ENCODE measurements around the gene UNC93B1.
"Not testable (repeated sequence)": the region's sequence is repeated elsewhere in the genome, so short reads cannot be mapped to it uniquely, and the experiment has no call there.

Gene UNC93B1

DNA sequence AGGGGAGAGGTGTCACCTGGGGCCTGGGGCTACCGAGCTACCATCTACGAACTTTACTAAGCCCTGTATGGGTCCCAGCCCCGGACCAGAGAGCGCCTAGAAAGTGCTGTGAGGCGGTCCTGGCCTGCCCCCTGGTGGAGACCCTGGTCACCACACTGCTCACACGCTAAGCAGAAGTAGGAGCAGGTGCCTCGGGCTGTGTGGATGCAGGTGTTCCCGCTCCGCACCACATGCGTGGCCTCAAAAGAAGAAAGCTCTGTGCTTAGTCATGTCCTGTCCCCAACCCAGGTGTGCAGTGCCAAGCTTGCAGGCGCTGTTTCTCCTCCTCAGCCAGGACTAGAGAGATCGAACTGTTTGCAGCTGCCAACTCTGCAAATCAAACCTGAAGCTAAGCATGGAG, 10.1 kb downstream of the UNC93B1 start:
- not testable (repeated sequence) for H3K4me3 ChIP-seq (ENCODE audit: low read depth, low read length)
- DNase-seq (ENCODE audit: low read depth) = peak; percentile 88
- TF ChIP-seq, protein P1, sequence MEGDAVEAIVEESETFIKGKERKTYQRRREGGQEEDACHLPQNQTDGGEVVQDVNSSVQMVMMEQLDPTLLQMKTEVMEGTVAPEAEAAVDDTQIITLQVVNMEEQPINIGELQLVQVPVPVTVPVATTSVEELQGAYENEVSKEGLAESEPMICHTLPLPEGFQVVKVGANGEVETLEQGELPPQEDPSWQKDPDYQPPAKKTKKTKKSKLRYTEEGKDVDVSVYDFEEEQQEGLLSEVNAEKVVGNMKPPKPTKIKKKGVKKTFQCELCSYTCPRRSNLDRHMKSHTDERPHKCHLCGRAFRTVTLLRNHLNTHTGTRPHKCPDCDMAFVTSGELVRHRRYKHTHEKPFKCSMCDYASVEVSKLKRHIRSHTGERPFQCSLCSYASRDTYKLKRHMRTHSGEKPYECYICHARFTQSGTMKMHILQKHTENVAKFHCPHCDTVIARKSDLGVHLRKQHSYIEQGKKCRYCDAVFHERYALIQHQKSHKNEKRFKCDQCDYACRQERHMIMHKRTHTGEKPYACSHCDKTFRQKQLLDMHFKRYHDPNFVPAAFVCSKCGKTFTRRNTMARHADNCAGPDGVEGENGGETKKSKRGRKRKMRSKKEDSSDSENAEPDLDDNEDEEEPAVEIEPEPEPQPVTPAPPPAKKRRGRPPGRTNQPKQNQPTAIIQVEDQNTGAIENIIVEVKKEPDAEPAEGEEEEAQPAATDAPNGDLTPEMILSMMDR (IDR thresholded peaks at IDR 0.05; ENCODE audit: insufficient read depth, low read depth, low read length, missing control alignments) = peak; percentile 41

DNA sequence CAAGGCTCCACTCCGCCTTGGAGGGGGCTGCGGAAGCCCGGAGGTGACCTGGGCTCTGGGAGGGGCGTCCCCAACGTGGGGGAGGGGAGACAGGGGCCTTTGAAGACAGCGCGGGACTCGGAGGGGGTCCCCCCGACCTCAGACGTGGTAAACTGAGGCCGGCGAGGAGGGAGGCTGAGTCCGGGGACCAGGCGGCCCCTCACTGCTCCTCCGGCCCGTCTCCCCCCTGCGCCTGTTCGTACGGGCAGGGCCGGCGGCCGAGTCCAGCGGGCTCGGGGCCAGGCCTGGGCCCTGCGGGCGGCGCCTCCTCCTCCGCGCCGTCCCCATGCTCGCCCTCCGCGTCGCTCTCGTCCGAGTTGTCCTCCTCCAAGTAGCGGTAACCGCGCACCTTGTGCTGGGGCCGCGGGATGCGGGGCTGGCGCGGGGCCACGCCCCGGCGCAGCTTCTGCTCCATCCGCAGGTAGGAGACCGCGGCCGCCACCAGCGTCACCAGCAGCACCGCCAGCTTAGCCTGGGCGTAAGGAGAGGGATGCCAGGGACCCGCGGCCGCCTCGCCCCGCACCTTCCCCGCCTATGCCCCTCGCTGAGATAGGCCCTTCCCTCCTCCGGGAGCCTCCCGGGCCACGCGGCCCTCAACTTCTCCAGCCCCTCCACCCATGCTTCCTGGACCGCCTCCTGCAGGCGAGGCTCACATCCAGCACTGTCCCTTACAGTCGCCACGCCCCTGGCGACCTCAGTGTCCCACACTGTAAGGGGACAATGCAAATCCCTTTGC, 12.4 kb downstream of the UNC93B1 start:
- not testable (repeated sequence) for H3K4me3 ChIP-seq (ENCODE audit: low read depth, low read length); DNase-seq (ENCODE audit: low read depth)

DNA sequence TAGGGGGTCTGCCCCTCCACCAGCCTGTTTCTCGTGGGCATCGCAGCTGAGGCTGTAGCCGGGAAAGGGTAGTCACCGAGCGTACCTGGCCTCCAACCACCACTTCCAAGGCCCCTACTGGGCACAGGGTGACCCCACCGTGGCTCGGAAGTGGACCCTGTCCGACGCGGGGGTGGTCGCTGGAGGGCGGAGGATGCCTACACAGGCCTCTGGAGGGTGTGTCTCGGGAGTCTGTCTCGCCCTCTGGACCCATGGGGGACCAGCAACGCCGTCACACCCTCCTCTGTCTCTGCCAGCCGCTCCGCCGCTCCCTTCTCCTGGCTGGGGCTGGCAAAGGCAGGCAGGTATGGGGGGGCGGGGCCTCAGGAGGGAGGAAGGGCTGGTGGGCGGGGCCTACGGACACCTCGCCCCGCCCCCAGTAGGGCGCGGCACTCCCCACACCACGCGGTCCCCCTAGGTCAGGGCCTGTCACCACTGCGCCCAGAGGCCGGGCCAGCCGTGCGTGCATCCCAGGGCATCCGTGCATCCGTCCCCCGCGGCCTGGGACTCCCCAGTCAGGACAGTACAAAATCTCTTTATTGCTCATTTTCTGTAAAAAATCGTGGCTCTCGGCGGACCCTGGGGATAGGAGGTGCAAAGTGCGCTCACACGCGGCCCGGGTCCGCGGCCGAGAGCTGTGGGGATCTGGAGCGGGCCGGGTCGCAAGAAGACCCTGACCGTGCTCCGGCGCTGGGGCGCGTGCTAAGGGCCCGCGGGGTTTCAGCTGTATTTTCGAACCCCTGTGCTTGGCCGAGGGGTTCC, 13.2 kb downstream of the UNC93B1 start:
- not testable (repeated sequence) for H3K4me3 ChIP-seq (ENCODE audit: low read depth, low read length)
- peak; percentile 50 for DNase-seq (ENCODE audit: low read depth)

DNA sequence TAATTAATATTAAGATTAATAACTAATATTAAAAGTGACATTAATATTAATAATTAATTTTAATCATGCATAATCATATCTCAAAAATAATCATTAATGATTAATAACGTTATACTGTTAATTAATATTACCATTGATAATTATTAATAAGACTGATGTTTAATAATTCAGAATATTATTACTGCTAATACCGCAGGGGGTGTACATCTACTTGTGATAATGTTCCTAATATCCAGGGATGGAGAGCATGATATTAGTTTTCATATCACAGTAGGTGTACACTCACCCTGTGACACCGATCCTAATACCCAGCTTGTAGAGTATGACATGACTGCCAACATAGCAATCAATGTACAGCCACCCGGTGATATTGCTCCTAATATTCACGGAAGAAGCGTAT, 18.6 kb downstream of the UNC93B1 start:
- H3K4me3 ChIP-seq (ENCODE audit: low read depth, low read length); DNase-seq (ENCODE audit: low read depth): not testable (repeated sequence)

DNA sequence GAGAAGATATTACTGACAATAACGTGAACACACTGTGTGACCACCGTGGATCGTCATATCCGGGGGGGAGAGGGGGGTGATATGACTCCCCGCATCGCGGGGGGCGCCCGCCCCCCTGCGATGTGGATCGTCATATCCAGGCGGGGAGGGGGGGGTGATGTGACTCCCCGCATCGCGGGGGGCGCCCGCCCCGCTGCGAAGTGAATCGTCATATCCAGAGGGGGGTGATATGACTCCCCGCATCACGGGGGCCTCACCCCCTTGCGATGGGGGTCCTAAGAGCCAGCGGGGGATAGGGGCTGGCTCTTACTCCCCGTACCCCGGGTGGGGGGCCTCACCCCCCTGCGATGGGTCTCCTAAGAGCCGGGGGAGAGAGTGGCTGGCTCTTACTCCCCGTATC, 19.9 kb downstream of the UNC93B1 start:
- TF ChIP-seq, protein P1 (IDR thresholded peaks at IDR 0.05; ENCODE audit: insufficient read depth, low read depth, low read length, missing control alignments) = no peak
- H3K4me3 ChIP-seq (ENCODE audit: low read depth, low read length) = no peak overlapping the region
- DNase-seq (ENCODE audit: low read depth) = no peak

DNA sequence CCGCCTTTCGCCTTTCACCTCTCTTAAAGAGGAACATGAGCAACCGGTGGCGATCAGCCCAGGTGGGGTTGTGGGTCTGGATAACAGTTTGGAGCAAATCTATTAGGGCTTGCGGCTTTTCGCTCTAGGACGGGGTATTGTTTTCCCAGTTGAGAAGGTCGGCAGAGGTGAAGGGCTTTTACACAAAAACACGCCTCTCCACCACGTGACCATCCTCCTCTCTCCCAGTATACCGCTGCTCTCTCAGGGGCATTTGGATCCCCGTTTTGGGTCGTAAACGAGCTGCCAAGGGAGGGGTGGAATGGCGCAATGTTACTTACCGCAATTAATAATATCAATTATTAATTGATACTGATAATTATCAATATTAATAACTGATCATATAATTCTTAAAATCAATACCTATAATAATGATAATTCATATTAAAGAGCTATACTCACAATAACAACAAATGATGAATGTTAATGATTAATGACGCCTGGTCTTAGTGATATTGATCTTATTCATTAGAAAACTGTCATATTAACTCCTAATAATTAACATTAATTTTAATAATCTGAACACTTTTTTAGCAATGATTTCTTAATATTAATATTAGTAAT, 21.5 kb downstream of the UNC93B1 start:
- DNase-seq (ENCODE audit: low read depth); H3K4me3 ChIP-seq (ENCODE audit: low read depth, low read length): not testable (repeated sequence)

DNA sequence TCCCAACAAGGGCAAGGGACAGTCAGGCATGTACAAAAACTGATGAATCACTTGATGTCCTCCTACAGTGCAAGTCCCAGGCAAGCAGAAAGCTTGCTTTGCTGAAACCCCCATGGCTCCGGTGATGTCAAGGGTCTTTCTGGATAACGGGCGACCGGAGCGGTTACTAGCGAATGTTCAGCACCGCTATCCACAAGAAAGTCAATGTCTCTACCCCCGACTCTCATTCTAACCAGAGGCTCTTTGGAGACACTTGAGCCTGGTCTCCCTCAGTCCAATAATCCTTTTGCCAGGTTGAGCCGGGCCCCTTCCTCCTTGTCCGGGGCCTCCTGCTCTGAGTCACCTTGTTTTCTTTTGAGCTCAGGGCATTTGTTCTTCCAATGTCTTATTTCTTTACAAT, 22.7 kb downstream of the UNC93B1 start:
- not testable (repeated sequence) for DNase-seq (ENCODE audit: low read depth); H3K4me3 ChIP-seq (ENCODE audit: low read depth, low read length)

DNA sequence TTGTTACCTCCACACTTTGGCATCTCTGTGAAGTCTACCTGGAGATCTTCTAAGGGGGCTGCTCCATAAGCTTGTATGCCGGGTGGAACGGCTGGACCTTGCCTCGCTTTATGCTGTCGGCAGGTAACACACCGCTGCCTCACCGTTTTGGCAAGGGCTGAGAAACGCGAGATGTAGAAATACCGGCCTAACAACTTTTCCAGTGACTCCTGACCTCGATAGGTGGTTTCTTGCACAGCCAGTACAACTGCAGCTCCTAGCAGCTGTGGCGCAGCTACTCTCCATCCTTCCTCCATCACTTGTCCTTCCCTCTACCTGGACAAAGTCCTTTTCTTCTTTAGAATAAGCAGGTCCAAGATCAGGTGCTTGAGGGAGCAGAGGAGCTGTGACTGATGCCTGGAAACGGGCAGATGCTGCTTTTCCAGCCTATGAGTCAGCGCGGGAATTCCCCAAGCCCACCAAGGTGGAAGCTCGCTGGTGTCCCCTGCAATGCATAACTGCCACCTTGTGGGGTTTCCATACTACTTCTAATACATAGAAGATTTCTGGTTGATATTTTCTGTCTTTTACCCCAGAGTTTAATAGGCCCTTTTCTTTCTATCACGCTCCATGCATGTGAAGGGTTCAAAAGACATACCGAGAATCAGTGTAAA, 25.0 kb downstream of the UNC93B1 start:
- H3K4me3 ChIP-seq (ENCODE audit: low read depth, low read length); DNase-seq (ENCODE audit: low read depth): not testable (repeated sequence)

DNA sequence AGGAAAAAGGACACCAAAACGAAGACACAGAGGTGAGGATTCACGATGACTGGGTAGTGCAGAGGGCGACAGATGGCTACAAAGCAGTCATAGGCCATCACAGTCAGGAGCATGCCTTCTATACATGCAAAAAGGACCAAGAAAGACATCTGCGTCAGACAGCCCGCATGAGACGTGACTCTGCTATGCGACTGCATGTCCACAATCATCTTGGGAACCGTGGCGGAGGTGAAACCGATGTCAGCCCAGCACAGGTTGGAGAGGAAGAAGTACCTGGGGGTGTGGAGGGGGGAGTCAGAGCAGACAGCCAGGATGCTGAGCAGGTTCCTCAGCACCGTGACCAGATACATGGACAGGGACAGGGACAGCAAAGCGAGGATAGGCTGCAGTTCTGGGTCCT, 29.2 kb downstream of the UNC93B1 start:
- not testable (repeated sequence) for DNase-seq (ENCODE audit: low read depth); H3K4me3 ChIP-seq (ENCODE audit: low read depth, low read length)

DNA sequence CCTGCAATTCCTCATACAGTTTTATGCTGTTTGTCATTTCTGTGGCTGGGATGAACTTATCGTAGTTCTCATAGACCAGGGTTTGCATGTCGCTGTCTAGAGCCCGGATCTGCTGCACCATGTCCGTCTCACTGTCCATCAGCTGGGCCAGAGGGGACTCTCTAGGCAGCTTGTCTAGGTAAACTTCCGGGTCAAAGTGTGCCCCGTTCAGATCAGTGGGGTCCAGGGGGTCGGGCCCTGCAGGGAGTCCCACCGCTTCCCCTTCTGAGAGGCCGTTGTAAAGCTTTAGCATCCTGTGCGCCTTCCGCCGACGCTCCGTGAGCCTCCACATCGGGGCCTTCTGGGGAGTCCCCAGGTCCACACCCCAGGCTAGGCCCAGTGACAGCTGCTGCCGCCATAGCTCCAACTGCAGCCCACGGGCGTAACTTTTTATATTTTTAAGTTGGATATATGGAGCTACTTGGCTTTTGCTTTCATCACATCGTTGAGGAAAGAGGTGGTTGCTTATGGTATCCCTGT, 38.0 kb downstream of the UNC93B1 start:
- DNase-seq (ENCODE audit: low read depth); H3K4me3 ChIP-seq (ENCODE audit: low read depth, low read length): not testable (repeated sequence)

DNA sequence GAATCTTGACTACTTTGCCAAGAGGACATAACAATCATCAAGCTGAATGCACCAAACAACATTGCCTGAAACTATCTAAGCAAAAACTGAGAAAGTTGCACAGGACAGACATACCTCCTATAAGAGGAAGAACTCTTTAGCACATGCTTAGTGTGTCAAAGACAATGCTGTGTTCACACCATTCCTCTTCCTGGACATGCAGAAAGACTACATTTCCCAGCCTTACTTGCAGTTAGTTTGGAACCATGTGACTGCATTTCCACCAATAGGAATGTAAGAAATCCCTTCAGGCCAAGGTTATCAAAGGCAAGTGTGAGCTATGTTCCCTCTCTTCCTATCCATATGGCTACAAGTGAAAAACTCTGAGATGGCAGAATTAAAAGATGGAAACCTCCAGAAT, 39.2 kb downstream of the UNC93B1 start:
- H3K4me3 ChIP-seq (ENCODE audit: low read depth, low read length); DNase-seq (ENCODE audit: low read depth): not testable (repeated sequence)

DNA sequence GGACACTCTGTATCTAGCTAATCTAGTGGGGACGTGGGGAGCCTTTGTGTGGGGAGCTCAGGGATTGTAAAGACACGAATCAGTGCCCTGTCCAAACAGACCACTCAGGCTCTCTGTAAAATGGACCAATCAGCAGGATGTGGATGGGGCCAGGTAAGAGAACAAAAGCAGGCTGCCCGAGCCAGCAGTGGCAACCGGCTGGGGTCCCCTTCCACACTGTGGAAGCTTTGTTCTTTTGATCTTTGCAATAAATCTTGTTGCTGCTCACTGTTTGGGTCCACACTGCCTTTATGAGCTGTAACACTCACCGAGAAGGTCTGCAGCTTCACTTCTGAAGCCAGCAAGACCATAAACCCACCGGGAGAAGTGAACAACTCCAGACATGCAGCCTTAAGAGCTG, 40.0 kb downstream of the UNC93B1 start:
- not testable (repeated sequence) for H3K4me3 ChIP-seq (ENCODE audit: low read depth, low read length); DNase-seq (ENCODE audit: low read depth)

DNA sequence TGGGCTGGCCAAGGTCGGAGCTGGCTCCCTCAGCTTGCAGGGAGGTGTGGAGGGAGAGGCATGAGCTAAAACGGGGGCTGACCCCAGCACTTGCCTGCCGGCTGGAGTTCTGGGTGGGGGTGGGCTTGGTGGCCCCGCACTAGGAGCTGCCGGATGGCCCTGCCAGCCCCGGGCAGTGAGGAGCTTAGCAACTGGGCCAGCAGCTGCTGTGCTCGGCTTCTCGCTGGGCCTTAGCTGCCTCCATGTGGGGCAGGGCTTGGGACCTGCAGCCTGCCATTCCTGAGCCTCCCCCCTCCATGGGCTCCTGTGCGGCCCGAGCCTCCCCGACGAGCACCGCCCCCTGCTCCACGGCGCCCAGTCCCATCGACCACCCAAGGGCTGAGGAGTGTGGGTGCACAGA, 40.7 kb downstream of the UNC93B1 start:
- H3K4me3 ChIP-seq (ENCODE audit: low read depth, low read length); DNase-seq (ENCODE audit: low read depth): not testable (repeated sequence)

DNA sequence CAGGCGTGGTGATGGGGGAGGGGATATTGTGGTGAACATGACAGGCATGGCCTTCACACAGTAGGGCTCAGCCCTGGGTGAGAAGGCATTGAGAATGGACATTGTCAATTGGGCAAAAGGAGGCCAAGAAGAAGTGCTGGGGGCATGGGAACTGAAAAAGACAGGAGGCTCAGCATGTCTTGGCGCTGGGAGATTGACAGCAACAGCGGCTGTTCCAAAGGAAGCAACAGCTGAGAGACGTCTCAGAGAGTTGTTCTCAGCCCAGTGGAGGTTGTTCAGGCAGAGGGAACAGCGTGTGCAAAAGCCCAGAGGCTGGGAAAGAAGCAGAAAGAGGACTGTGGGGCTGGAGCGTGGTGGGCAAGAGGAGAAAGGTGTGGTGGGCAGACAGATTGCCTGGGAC, 47.7 kb downstream of the UNC93B1 start:
- H3K4me3 ChIP-seq (ENCODE audit: low read depth, low read length) = not testable (repeated sequence)

More for the DNA sequence above, 47.7 kb downstream of the UNC93B1 start:
- not testable (repeated sequence) for DNase-seq (ENCODE audit: low read depth)

All from GM12865 (cell line).